Skin of body (tissue), 2 donors: Measurements from ENCODE around the gene CERT1. TPM values are rescaled to one million over a fixed set of nuclear protein-coding genes. Genes with fewer than 3 reads are reported as not detected.
A peak's percentile ranks its signal among the peaks of the same experiment; 100 is the strongest.
"Not testable (repeated sequence)": the region's sequence is repeated elsewhere in the genome, so short reads cannot be mapped to it uniquely, and the experiment has no call there.

Experiments
- DNase-seq: peaks from one replicate; lab custom pipeline; 2025; lab: John Stamatoyannopoulos, UW
- total RNA-seq: library from RNA; depleted of rRNA; stranded (reverse); fragments of >200 nt; gene quantifications from one replicate; pipeline ENCODE4 v1.2.3, GENCODE V29; 2014

Gene CERT1
- total RNA-seq, 1 donor from 2014 or later, result 43.6 TPM

GRCh38 chr5:75355236-75355635 is 156.2 kb downstream of the CERT1 start:
- no peak for DNase-seq

GRCh38 chr5:75351139-75351926 is 160.1 kb downstream of the CERT1 start:
- no peak for DNase-seq

GRCh38 chr5:75349663-75350062 is 161.8 kb downstream of the CERT1 start:
- DNase-seq, result no peak

- no peak for DNase-seq
These were observed 163.2 kb downstream of the CERT1 start for GRCh38 chr5:75348241-75348640.

- no peak for DNase-seq
These were observed 168.6 kb downstream of the CERT1 start for GRCh38 chr5:75342836-75343235.

GRCh38 chr5:75341934-75342333 is 169.5 kb downstream of the CERT1 start:
- no peak for DNase-seq

- no peak for DNase-seq
These were observed 170.5 kb downstream of the CERT1 start for GRCh38 chr5:75340714-75341478.

- DNase-seq, result no peak
These were observed 173.0 kb downstream of the CERT1 start for GRCh38 chr5:75338408-75338807.

GRCh38 chr5:75337366-75338021 is 173.9 kb downstream of the CERT1 start:
- DNase-seq, result no peak

GRCh38 chr5:75336615-75337336 is 174.7 kb downstream of the CERT1 start, which contains the start of gene HMGCR:
Gene HMGCR, plus strand, starts transcription at chr5:75337220. Its CDS starts 5,386 bp downstream, at chr5:75342606.
- DNase-seq, result peak; percentile 99

GRCh38 chr5:75335952-75336614 is 175.3 kb downstream of the CERT1 start:
- peak; percentile 70 for DNase-seq

- no peak for DNase-seq
These were observed 175.9 kb downstream of the CERT1 start for GRCh38 chr5:75335486-75335885.

GRCh38 chr5:75334413-75334812 is 177.0 kb downstream of the CERT1 start:
- not testable (repeated sequence) for DNase-seq

- DNase-seq, result not testable (repeated sequence)
These were observed 177.7 kb downstream of the CERT1 start for GRCh38 chr5:75333759-75334158.

GRCh38 chr5:75331095-75332090 is 180.0 kb downstream of the CERT1 start:
- DNase-seq, result no peak

GRCh38 chr5:75330404-75330803 is 181.0 kb downstream of the CERT1 start:
- DNase-seq, result no peak
